ENCODE results near the gene TTYH1.

Gene TTYH1

DNA sequence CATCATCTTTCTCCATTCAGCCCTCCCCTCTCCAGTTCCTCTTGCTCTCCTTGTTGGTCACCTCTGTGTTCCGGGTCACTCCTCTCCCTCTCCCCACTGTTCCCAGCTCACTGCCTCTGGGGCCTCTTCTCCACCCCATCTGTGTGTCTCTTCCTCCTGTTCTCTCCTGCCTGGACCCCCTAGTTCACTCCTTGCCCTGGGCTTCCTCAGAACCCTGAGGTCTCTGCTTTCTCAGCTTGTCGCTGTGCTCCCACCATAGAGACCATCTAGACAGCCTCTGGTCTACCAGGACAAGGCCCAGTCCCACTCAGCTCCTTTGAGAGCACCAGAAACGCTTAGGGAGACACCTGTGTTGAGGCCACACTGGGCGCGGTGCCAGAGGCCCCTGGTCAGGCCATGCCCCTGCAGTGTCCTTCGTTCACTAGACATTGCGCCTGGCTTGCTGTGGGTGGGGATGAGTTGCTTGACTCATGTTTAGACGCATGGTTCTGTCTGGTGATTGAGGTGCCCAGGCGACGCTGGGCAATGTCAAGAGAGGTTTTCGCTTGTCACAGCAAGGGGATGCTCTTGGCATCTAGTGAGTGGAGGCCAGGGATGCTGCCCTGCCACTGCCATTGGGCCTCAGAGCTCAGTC lies 43.5 kb downstream of the TTYH1 start:
- TF ChIP-seq, protein P1, sequence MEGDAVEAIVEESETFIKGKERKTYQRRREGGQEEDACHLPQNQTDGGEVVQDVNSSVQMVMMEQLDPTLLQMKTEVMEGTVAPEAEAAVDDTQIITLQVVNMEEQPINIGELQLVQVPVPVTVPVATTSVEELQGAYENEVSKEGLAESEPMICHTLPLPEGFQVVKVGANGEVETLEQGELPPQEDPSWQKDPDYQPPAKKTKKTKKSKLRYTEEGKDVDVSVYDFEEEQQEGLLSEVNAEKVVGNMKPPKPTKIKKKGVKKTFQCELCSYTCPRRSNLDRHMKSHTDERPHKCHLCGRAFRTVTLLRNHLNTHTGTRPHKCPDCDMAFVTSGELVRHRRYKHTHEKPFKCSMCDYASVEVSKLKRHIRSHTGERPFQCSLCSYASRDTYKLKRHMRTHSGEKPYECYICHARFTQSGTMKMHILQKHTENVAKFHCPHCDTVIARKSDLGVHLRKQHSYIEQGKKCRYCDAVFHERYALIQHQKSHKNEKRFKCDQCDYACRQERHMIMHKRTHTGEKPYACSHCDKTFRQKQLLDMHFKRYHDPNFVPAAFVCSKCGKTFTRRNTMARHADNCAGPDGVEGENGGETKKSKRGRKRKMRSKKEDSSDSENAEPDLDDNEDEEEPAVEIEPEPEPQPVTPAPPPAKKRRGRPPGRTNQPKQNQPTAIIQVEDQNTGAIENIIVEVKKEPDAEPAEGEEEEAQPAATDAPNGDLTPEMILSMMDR (IDR thresholded peaks at IDR 0.05; ENCODE audit: low read depth, low read length, missing control alignments): no peak
- DNase-seq (ENCODE audit: low read depth): no peak
- no peak overlapping the region for H3K4me3 ChIP-seq (ENCODE audit: low read depth, low read length)

DNA sequence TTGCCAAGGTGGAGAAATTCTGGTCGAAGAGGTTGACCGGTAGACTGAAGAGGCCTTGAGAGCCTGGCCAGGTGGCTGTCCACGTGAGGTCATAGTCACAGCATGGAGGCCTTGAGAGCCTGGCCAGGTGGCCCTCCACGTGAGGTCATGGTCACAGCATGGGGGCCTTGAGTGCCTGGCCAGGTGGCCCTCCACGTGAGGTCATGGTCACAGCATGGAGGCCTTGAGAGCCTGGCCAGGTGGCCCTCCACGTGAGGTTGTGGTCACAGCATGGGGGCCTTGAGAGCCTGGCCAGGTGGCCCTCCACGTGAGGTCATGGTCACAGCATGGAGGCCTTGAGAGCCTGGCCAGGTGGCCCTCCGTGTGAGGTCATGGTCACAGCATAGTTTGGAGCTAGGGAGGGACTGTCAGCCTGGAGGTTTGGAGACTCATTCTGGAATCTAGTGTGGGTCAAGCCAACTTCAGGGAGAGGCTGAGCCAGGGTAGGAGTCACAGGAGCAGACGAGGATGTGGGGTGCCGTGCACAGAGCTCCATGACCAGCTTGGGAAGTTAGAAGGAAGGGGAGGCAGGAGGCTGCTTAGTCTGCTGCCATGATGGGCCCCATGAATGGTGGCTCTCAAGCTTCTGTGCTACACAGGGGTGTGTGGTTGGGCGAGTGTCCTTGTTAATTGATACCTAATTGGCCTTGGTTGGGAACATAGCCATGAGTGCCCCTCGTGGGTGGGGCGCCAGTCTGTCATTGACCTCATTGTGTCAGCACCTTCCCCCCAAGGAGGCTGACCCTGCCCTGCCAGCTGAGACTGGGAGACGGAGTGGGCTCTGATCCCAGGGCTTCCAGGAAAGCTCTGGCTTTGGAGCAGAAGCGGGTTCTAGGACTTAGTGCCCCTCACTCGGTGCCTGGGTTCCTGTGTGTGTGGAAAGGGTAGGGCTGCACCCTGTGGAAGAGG lies 44.3 kb downstream of the TTYH1 start:
- no peak overlapping the region for H3K4me3 ChIP-seq (ENCODE audit: low read depth, low read length)
- TF ChIP-seq, protein P1 (IDR thresholded peaks at IDR 0.05; ENCODE audit: low read depth, low read length, missing control alignments): no peak

DNA sequence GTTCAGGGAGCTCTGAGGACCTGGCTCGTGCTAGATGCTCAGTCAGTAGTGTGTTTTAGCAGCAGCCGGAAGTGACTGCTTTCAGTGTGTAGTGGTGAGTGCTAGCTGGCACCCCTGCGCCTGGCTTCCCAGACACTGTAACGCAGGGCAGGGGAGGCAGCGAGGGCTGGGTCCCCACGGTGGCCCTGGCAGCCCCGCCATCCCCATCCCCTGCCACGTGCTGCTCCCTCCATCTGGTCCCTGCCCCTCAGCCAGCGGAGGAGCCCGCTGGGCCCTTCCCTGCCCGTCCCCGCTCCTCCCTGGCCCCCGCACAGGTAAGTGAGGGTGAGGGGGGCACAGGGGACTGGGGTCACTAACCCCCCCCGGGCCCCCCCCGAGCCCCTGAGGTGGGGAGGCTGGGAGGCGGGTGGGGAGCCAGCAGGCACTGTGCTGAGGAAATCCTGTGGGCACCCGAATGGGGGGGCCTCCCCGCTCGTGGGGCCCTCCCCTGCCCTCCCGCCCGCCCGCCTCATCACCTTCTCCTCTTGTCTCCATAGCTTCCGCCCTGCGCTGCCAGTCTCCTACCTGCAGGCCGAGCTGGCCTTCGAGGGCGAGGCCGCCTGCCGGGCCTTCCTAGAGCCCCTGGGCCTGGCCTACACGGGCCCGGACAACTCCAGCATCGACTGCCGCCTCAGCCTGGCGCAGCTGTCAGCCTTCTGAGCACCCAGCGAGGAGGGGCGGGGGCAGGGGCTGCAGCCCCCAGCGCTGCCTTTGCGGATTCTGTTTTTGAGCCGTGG lies 45.2 kb downstream of the TTYH1 start:
- H3K4me3 ChIP-seq (ENCODE audit: low read depth, low read length): no peak overlapping the region
- TF ChIP-seq, protein P1 (IDR thresholded peaks at IDR 0.05; ENCODE audit: low read depth, low read length, missing control alignments): no peak
- no peak for DNase-seq (ENCODE audit: low read depth)

More for the DNA sequence above, 44.3 kb downstream of the TTYH1 start:
- DNase-seq (ENCODE audit: low read depth): no peak

DNA sequence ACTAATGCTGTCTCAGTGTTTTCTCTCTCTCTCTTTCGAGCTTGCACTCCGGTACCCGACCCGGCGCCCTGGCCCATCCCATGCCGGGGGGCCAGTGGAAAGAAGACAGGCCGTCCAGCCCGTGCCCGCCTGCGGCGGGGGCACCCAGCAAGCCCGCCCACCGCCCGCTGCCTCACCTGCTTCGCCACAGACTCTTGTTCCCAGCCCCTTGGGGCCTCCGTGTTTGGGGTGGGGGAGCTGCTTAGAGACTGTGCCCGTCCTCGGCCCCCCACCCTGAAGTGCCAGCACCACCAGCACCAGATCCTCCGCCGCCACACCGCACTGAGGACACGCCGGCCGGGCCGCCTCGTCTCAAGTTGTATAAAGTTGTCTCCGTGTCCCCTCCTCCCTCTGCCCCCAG lies 45.9 kb downstream of the TTYH1 start:
- H3K4me3 ChIP-seq (ENCODE audit: low read depth, low read length): no peak overlapping the region
- DNase-seq (ENCODE audit: low read depth): no peak
- TF ChIP-seq, protein P1 (IDR thresholded peaks at IDR 0.05; ENCODE audit: low read depth, low read length, missing control alignments): no peak

DNA sequence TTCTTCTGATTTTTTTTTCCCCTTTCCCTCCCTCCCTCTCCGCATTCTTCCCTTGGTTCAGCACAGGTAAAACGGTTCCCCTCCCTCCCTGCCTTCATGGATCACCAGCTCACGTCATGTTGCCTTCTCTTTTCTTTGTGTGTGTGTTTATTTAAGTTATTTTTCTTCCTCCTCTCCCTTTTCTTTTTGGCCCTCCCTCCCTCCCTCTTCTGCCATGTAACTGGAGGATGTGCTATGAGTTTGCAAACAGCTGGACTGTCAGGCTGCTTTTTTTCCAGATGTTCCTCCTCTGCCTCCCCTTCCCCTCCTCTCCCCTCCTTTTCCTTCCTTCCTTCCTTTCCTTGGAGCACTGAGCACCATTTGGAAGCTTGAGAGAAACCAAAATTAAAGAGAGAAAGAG lies 46.3 kb downstream of the TTYH1 start:
- no peak for DNase-seq (ENCODE audit: low read depth)
- no peak overlapping the region for H3K4me3 ChIP-seq (ENCODE audit: low read depth, low read length)
- TF ChIP-seq, protein P1 (IDR thresholded peaks at IDR 0.05; ENCODE audit: low read depth, low read length, missing control alignments): no peak

DNA sequence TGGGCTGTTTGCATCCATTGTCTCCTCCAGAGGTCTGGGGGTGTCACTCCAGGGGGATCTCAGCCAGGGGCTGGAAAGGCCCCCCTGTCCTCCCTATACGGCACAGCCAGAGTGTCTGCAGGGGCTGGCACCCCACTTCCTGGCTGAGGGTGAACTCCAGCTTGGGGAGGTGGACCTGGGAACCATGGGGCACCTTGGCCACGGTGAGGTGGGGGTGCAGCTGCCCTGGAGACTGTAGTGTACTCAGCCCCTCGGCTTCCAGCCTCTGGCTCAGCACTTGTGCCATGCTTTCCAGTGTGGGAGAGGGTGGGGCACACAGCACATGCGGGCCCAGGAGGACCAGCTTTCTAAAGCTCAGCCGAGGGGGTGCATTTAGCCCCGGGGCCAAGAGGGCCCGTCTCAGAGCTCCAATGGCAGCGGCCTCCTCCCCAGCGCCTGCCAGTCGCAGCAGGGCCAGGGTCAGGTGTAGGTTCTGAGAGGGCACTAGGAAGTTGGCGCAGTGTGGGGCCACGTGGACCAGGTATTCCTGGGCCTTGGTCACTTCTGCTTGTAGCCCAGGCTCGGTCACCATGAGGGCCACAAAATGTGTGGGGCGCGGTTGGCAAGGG lies 46.9 kb downstream of the TTYH1 start:
- peak overlapping the region; percentile 66 for H3K4me3 ChIP-seq (ENCODE audit: low read depth, low read length)
- DNase-seq (ENCODE audit: low read depth): no peak
- TF ChIP-seq, protein P1 (IDR thresholded peaks at IDR 0.05; ENCODE audit: low read depth, low read length, missing control alignments): no peak

All from GM12864 (cell line).